ENCODE measurements around the gene ANO9.

Gene ANO9

GRCh38 chr11:433641-434040 lies 8.2 kb downstream of the ANO9 start:
- H2AFZ ChIP-seq (ENCODE audit: low read depth, low read length), result no peak overlapping the region
- H3K4me3 ChIP-seq (ENCODE audit: insufficient read depth in 1 of 2, low read depth in 1 of 2, low read length in 2 of 2), result no peak overlapping the region
- no peak overlapping the region for H3K4ac ChIP-seq (ENCODE audit: low read depth in 1 of 2, low read length in 2 of 2)
- H4K8ac ChIP-seq (ENCODE audit: low read length), result no peak overlapping the region
- peaks cover 0 to 30% of the 10 kb centered on the region in 2 experiments for H3K27me3 ChIP-seq (ENCODE audit: control insufficient read depth in 1 of 2, insufficient read depth in 1 of 2, low read length in 2 of 2)
- no peak overlapping the region for H2AK5ac ChIP-seq (ENCODE audit: low read length, severe bottlenecking)
- no peaks in the 10 kb centered on the region for H3K79me1 ChIP-seq (replicated peaks; ENCODE audit: low read length, poor library complexity, severe bottlenecking)
- H4K91ac ChIP-seq (ENCODE audit: low read length), result no peak overlapping the region
- no peak overlapping the region for H3K4me2 ChIP-seq (ENCODE audit: low read length, poor library complexity, severe bottlenecking)
- H3K9ac ChIP-seq (ENCODE audit: low read length), result no peak overlapping the region
- no peak for DNase-seq
- no peak overlapping the region for H3K14ac ChIP-seq (ENCODE audit: low read length in 2 of 2)
- H3K18ac ChIP-seq (ENCODE audit: low read depth in 1 of 2, low read length in 2 of 2), result no peak overlapping the region
- no peak overlapping the region for H2BK5ac ChIP-seq (ENCODE audit: low read depth, low read length, poor library complexity, severe bottlenecking)
- no peak overlapping the region for H3K23ac ChIP-seq (ENCODE audit: low read length in 2 of 2)
- no peak overlapping the region for H2BK15ac ChIP-seq (ENCODE audit: low read depth, poor library complexity, severe bottlenecking)
- WGBS, result 89% methylated on average over 20 of the region's 20 CpGs
- no peak overlapping the region for H2BK120ac ChIP-seq (ENCODE audit: low read depth, low read length)
- no peaks in the 10 kb centered on the region for H3K9me3 ChIP-seq (ENCODE audit: control insufficient read depth, low read length)
- H2BK12ac ChIP-seq (ENCODE audit: low read length in 2 of 2), result no peak overlapping the region
- H3K4me1 ChIP-seq (ENCODE audit: control insufficient read depth, insufficient read depth, low read depth, low read length), result peaks cover 4% of the 10 kb centered on the region
- H3K36me3 ChIP-seq (ENCODE audit: control insufficient read depth in 1 of 2, insufficient read depth in 2 of 2, low read depth in 1 of 2, low read length in 2 of 2), result no peaks in the 10 kb centered on the region
- H3K27ac ChIP-seq (ENCODE audit: low read length, poor library complexity, severe bottlenecking), result no peak overlapping the region

GRCh38 chr11:433111-433510 lies 8.7 kb downstream of the ANO9 start:
- Histone ChIP-seq H3K27me3 (ENCODE audit: control insufficient read depth in 1 of 2, insufficient read depth in 1 of 2, low read length in 2 of 2) (peaks cover 0 to 30% of the 10 kb centered on the region in 2 experiments), H3K27ac (ENCODE audit: low read length, poor library complexity, severe bottlenecking) (no peak overlapping the region), H4K8ac (ENCODE audit: low read length) (no peak overlapping the region), H2BK5ac (ENCODE audit: low read depth, low read length, poor library complexity, severe bottlenecking) (no peak overlapping the region), H4K91ac (ENCODE audit: low read length) (no peak overlapping the region), H3K4me1 (ENCODE audit: control insufficient read depth, insufficient read depth, low read depth, low read length) (peaks cover 4% of the 10 kb centered on the region), H3K23ac (ENCODE audit: low read length in 2 of 2) (no peak overlapping the region), H3K9ac (ENCODE audit: low read length) (no peak overlapping the region), H2BK12ac (ENCODE audit: low read length in 2 of 2) (no peak overlapping the region), H2AFZ (ENCODE audit: low read depth, low read length) (no peak overlapping the region), H2BK120ac (ENCODE audit: low read depth, low read length) (no peak overlapping the region), H2AK5ac (ENCODE audit: low read length, severe bottlenecking) (no peak overlapping the region), H3K4me2 (ENCODE audit: low read length, poor library complexity, severe bottlenecking) (no peak overlapping the region), H3K4ac (ENCODE audit: low read depth in 1 of 2, low read length in 2 of 2) (no peak overlapping the region), H3K79me1 (replicated peaks; ENCODE audit: low read length, poor library complexity, severe bottlenecking) (no peaks in the 10 kb centered on the region), H2BK15ac (ENCODE audit: low read depth, poor library complexity, severe bottlenecking) (no peak overlapping the region), H3K4me3 (ENCODE audit: insufficient read depth in 1 of 2, low read depth in 1 of 2, low read length in 2 of 2) (no peak overlapping the region), H3K9me3 (ENCODE audit: control insufficient read depth, low read length) (no peaks in the 10 kb centered on the region), H3K18ac (ENCODE audit: low read depth in 1 of 2, low read length in 2 of 2) (no peak overlapping the region), H3K14ac (ENCODE audit: low read length in 2 of 2) (no peak overlapping the region), H3K36me3 (ENCODE audit: control insufficient read depth in 1 of 2, insufficient read depth in 2 of 2, low read depth in 1 of 2, low read length in 2 of 2) (no peaks in the 10 kb centered on the region)
- 94% methylated on average over 17 of the region's 17 CpGs for WGBS
- no peak for DNase-seq

GRCh38 chr11:432501-433100 lies 9.2 kb downstream of the ANO9 start:
- no peaks in the 10 kb centered on the region for H3K9me3 ChIP-seq (ENCODE audit: control insufficient read depth, low read length)
- H4K8ac ChIP-seq (ENCODE audit: low read length), result no peak overlapping the region
- peaks cover 4% of the 10 kb centered on the region for H3K4me1 ChIP-seq (ENCODE audit: control insufficient read depth, insufficient read depth, low read depth, low read length)
- no peak overlapping the region for H3K9ac ChIP-seq (ENCODE audit: low read length)
- no peak overlapping the region for H3K23ac ChIP-seq (ENCODE audit: low read length in 2 of 2)
- H3K4me3 ChIP-seq (ENCODE audit: insufficient read depth in 1 of 2, low read depth in 1 of 2, low read length in 2 of 2), result no peak overlapping the region
- no peak overlapping the region for H3K4me2 ChIP-seq (ENCODE audit: low read length, poor library complexity, severe bottlenecking)
- H3K79me1 ChIP-seq (replicated peaks; ENCODE audit: low read length, poor library complexity, severe bottlenecking), result no peaks in the 10 kb centered on the region
- no peak for DNase-seq
- H3K36me3 ChIP-seq (ENCODE audit: control insufficient read depth in 1 of 2, insufficient read depth in 2 of 2, low read depth in 1 of 2, low read length in 2 of 2), result no peaks in the 10 kb centered on the region
- H3K27ac ChIP-seq (ENCODE audit: low read length, poor library complexity, severe bottlenecking), result no peak overlapping the region
- no peak overlapping the region for H4K91ac ChIP-seq (ENCODE audit: low read length)
- H2BK15ac ChIP-seq (ENCODE audit: low read depth, poor library complexity, severe bottlenecking), result no peak overlapping the region
- 89% methylated on average over 20 of the region's 20 CpGs for WGBS
- H2BK120ac ChIP-seq (ENCODE audit: low read depth, low read length), result no peak overlapping the region
- no peak overlapping the region for H3K18ac ChIP-seq (ENCODE audit: low read depth in 1 of 2, low read length in 2 of 2)
- H3K4ac ChIP-seq (ENCODE audit: low read depth in 1 of 2, low read length in 2 of 2), result no peak overlapping the region
- H2AFZ ChIP-seq (ENCODE audit: low read depth, low read length), result no peak overlapping the region
- H2BK12ac ChIP-seq (ENCODE audit: low read length in 2 of 2), result no peak overlapping the region
- H3K14ac ChIP-seq (ENCODE audit: low read length in 2 of 2), result no peak overlapping the region
- peaks cover 0 to 28% of the 10 kb centered on the region in 2 experiments for H3K27me3 ChIP-seq (ENCODE audit: control insufficient read depth in 1 of 2, insufficient read depth in 1 of 2, low read length in 2 of 2)
- no peak overlapping the region for H2BK5ac ChIP-seq (ENCODE audit: low read depth, low read length, poor library complexity, severe bottlenecking)
- H2AK5ac ChIP-seq (ENCODE audit: low read length, severe bottlenecking), result no peak overlapping the region

GRCh38 chr11:431921-432320 lies 9.9 kb downstream of the ANO9 start:
- no peak overlapping the region for H3K27ac ChIP-seq (ENCODE audit: low read length, poor library complexity, severe bottlenecking)
- H3K9me3 ChIP-seq (ENCODE audit: control insufficient read depth, low read length), result no peaks in the 10 kb centered on the region
- H3K23ac ChIP-seq (ENCODE audit: low read length in 2 of 2), result no peak overlapping the region
- H3K14ac ChIP-seq (ENCODE audit: low read length in 2 of 2), result no peak overlapping the region
- no peak overlapping the region for H3K4ac ChIP-seq (ENCODE audit: low read depth in 1 of 2, low read length in 2 of 2)
- peaks cover 0 to 32% of the 10 kb centered on the region in 2 experiments for H3K27me3 ChIP-seq (ENCODE audit: control insufficient read depth in 1 of 2, insufficient read depth in 1 of 2, low read length in 2 of 2)
- WGBS, result 91% methylated on average over 13 of the region's 13 CpGs
- H3K9ac ChIP-seq (ENCODE audit: low read length), result no peak overlapping the region
- H2BK120ac ChIP-seq (ENCODE audit: low read depth, low read length), result no peak overlapping the region
- peaks cover 4% of the 10 kb centered on the region for H3K4me1 ChIP-seq (ENCODE audit: control insufficient read depth, insufficient read depth, low read depth, low read length)
- H4K8ac ChIP-seq (ENCODE audit: low read length), result no peak overlapping the region
- no peak overlapping the region for H3K18ac ChIP-seq (ENCODE audit: low read depth in 1 of 2, low read length in 2 of 2)
- DNase-seq, result no peak
- no peak overlapping the region for H2BK5ac ChIP-seq (ENCODE audit: low read depth, low read length, poor library complexity, severe bottlenecking)
- no peak overlapping the region for H3K4me2 ChIP-seq (ENCODE audit: low read length, poor library complexity, severe bottlenecking)
- H2AFZ ChIP-seq (ENCODE audit: low read depth, low read length), result no peak overlapping the region
- no peak overlapping the region for H2AK5ac ChIP-seq (ENCODE audit: low read length, severe bottlenecking)
- no peaks in the 10 kb centered on the region for H3K36me3 ChIP-seq (ENCODE audit: control insufficient read depth in 1 of 2, insufficient read depth in 2 of 2, low read depth in 1 of 2, low read length in 2 of 2)
- no peak overlapping the region for H4K91ac ChIP-seq (ENCODE audit: low read length)
- no peak overlapping the region for H2BK12ac ChIP-seq (ENCODE audit: low read length in 2 of 2)
- no peaks in the 10 kb centered on the region for H3K79me1 ChIP-seq (replicated peaks; ENCODE audit: low read length, poor library complexity, severe bottlenecking)
- H3K4me3 ChIP-seq (ENCODE audit: insufficient read depth in 1 of 2, low read depth in 1 of 2, low read length in 2 of 2), result no peak overlapping the region
- H2BK15ac ChIP-seq (ENCODE audit: low read depth, poor library complexity, severe bottlenecking), result no peak overlapping the region

Measured in mesenchymal stem cell (in vitro differentiated cells and primary cell).